IPS DF 6.9 (cell line): Measurements from ENCODE around the gene SP140L.
"Not testable (repeated sequence)": the region's sequence is repeated elsewhere in the genome, so short reads cannot be mapped to it uniquely, and the experiment has no call there.

Source experiments
- DNase-seq: peaks from one replicate; pipeline ENCODE4 v3.0.0-alpha.2; 2013; ENCODE audit warnings: low read depth, low spot score
- H3K27ac ChIP-seq: one replicate; pipeline ENCODE4 v1.5.1; 2013; ENCODE audit warnings: low read length, control low read depth
- H3K27me3 ChIP-seq: 2 replicates; pipeline ENCODE4 v1.6.1; 2013; ENCODE audit warnings: mild to moderate bottlenecking, low read length; ENCODE audit not compliant: control insufficient read depth, insufficient read depth
- H3K36me3 ChIP-seq: 2 replicates; pipeline ENCODE4 v1.6.1; 2013; ENCODE audit warnings: low read length; ENCODE audit not compliant: control insufficient read depth, insufficient read depth
- H3K4me1 ChIP-seq: 2 replicates; pipeline ENCODE4 v1.6.1; 2013; ENCODE audit warnings: low read length; ENCODE audit not compliant: control insufficient read depth, insufficient read depth
- H3K4me3 ChIP-seq: 2 replicates; pipeline ENCODE4 v1.5.1; 2013; ENCODE audit warnings: mild to moderate bottlenecking, low read length
- H3K9me3 ChIP-seq: 2 replicates; pipeline ENCODE4 v1.6.1; 2013; ENCODE audit warnings: low read length, inconsistent platforms; ENCODE audit not compliant: control insufficient read depth, insufficient read depth
- WGBS: extraction: QIAGEN DNeasy Blood & Tissue Kit; methylation state at CpG from one replicate; pipeline ENCODE4 v1.1.7; 2013; ENCODE audit warnings: mixed read lengths, missing lambda C conversion rate; ENCODE audit not compliant: insufficient read length, insufficient coverage; 5-methylcytosine and 5-hydroxymethylcytosine counted together

SP140L gene

DNA sequence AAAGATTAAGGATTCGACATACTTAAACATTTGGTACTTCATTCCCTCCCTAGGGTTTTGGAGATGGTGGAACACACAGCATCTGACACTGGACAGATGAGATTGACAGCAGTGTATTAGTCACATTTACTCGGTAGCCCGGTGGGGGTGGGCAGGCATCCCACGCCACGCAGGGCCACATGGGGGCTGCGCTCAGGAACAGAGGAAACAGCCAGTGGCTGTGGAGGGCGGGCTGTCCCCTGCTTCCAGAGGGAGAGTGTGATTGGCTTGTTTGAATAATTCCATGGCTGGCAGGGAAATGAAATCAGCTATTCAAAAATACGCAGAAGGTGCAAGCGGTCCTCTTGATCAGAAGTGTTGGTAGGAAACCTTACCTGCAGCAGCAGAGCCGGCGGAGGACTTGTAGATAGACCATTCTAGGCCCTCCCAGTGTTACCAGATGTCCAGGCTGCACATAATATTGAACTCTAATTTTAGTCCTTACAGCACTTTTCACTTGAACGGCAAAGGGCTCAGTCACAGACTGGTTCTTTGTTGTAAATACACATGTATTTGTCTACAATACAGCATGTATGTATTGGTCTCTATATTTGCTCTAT is 18.5 kb upstream of the SP140L start:
- no CpG with 5 or more reads among the region's 12 CpGs for whole genome bisulfite sequencing

DNA sequence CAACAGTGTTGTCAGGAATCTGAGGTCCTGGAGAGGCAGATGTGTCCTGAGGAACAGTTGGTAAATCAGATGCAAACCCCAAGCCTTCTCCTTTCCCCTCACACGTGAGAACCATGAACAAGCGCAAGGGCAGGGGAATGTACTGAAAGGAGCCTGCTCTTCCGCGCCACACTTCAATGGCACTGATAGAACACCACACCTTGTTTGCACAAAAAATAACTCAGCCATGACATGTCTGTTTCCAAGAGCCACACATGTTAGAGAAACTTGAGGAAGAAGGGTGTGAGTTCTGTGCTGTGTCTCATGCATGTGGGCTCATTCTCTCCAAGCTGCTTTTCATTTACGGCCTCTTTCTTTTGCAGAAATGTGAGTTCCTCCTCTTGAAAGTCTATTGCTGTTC is 16.2 kb upstream of the SP140L start:
- no CpG with 5 or more reads among the region's 5 CpGs for WGBS
- not testable (repeated sequence) for H3K27me3 ChIP-seq, H3K27ac ChIP-seq, H3K9me3 ChIP-seq, DNase-seq, H3K4me3 ChIP-seq, H3K36me3 ChIP-seq, H3K4me1 ChIP-seq

More for the DNA sequence above, 18.5 kb upstream of the SP140L start:
- Histone ChIP-seq H3K27me3 (no peaks in the 10 kb centered on the region), H3K4me1 (no peaks in the 10 kb centered on the region; the same call in 1 of the 2 replicates), H3K9me3 (no peaks in the 10 kb centered on the region; the same call in 1 of the 2 replicates), H3K27ac (no peak overlapping the region), H3K36me3 (no peaks in the 10 kb centered on the region), H3K4me3 (no peak overlapping the region)
- no peak for DNase-seq

DNA sequence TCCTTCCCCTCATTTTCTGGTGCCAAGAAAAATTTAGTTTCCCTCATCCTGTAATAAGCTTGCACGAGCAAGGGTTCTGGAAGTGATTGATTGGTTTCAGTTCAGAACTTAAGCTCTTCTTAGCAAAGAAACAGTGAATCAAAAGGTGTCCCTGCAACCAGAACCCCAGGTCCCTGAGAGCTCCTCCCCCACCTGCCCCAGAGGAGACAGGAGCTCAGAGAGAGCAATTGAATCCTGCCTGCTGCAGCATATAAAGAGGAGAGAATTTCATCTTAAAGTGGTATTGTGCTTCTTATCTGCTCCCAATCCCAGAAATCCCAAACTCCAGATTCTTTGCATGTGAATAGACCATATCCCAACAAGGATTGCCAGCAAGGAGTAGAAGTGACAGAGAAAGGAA is 15.4 kb upstream of the SP140L start:
- WGBS: no CpG with 5 or more reads among the region's 1 CpG
- not testable (repeated sequence) for DNase-seq, H3K4me1 ChIP-seq, H3K27me3 ChIP-seq, H3K9me3 ChIP-seq, H3K36me3 ChIP-seq, H3K4me3 ChIP-seq, H3K27ac ChIP-seq

DNA sequence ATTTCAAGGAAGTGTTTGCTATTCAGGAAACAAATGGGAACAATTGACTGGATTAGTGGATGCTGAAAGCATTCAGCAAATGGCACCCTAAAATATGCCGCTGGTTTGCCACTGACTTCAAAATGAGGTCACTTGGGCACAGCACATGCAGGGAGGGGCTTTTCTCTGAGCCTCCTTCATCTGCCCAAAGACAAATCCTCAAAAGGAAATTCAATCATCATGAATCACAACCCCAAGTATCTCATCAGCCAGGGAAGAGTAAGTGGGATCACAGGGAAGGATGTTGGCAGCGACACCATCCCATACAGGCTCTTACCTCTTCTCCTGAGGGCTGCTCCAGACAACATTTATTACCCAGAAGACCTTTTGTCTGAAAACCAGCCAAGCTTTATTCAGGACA is 14.4 kb upstream of the SP140L start:
- Histone ChIP-seq H3K27ac (no peak overlapping the region), H3K4me1 (no peaks in the 10 kb centered on the region; the same call in 1 of the 2 replicates), H3K4me3 (no peak overlapping the region), H3K9me3 (no peaks in the 10 kb centered on the region; the same call in 1 of the 2 replicates), H3K36me3 (no peaks in the 10 kb centered on the region), H3K27me3 (no peaks in the 10 kb centered on the region)
- DNase-seq: no peak
- WGBS: no CpG with 5 or more reads among the region's 2 CpGs

DNA sequence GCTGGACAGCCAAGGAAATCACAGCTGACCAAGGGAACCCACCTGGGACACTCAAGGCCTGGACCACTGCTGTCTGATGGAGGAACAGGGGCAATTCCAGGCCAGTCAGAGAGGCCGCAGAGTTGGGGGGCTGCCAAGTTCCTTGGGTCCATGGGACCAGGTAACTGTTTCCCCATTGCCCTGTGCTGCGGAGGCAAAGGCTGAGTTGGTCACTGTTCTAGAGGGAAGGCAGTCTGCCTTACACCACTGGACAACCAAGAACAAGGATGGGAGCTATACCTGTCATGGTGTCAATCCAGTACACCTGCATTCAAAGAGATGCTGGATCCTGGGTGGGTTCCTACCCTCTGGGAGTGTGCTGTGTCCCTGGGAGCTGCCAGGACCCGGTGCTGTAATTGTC is 9.6 kb upstream of the SP140L start:
- H3K27me3 ChIP-seq: no peaks in the 10 kb centered on the region

DNA sequence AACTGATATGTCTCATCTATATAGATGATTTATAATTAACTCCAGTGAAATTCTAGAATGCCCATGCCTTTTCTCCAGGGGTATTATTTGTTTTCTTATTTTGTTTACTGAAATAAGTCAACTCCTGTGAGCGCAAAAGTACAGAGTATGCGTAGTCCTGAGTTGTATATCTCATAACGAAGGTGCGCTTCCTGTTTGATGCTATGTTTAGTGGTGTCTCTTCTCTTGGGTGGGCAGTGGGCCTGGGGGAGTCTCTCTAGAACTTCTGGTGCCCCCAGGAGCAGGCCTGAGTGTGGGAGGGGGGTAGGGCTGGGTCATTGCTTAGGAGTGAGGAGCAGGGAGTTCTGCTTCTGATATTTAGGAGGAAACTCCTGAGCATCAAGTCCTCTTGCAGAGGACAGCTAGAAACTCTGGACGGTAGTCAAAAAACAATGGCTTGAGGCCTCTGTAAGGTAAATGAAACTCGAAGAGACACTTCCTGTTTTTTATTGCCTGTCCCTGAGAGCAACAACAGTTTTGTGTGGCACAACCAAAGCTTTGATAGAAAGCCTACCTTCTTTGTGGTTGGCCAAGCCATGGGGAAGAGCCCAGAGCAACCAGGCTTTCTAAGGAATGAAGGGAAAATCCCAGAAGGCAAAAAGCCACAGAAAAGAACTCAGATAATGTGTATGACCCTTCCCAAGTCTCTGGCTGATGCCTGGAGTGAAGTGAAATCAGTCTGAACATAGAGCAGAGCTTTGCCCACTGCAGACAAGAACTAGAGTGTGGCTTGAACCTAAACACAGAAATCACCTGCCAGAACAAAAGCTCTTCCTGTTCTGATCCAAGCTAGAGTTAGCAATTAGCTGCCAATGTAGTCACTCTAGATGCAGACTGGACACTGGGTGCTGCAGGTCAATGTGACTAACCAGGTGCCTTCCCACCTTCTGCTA is 8.5 kb upstream of the SP140L start:
- no CpG with 5 or more reads among the region's 6 CpGs for WGBS
- H3K4me3 ChIP-seq: no peak overlapping the region
- no peaks in the 10 kb centered on the region; the same call in 1 of the 2 replicates for H3K9me3 ChIP-seq
- H3K4me1 ChIP-seq: no peaks in the 10 kb centered on the region
- H3K27me3 ChIP-seq: no peaks in the 10 kb centered on the region
- no peak for DNase-seq
- no peaks in the 10 kb centered on the region for H3K36me3 ChIP-seq
- H3K27ac ChIP-seq: no peak overlapping the region

More for the DNA sequence above, 9.6 kb upstream of the SP140L start:
- H3K4me3 ChIP-seq: no peak overlapping the region
- H3K27ac ChIP-seq: no peak overlapping the region
- no peak for DNase-seq
- no peaks in the 10 kb centered on the region; the same call in 1 of the 2 replicates for H3K4me1 ChIP-seq
- H3K9me3 ChIP-seq: no peaks in the 10 kb centered on the region
- no CpG with 5 or more reads among the region's 3 CpGs for WGBS
- no peaks in the 10 kb centered on the region for H3K36me3 ChIP-seq

DNA sequence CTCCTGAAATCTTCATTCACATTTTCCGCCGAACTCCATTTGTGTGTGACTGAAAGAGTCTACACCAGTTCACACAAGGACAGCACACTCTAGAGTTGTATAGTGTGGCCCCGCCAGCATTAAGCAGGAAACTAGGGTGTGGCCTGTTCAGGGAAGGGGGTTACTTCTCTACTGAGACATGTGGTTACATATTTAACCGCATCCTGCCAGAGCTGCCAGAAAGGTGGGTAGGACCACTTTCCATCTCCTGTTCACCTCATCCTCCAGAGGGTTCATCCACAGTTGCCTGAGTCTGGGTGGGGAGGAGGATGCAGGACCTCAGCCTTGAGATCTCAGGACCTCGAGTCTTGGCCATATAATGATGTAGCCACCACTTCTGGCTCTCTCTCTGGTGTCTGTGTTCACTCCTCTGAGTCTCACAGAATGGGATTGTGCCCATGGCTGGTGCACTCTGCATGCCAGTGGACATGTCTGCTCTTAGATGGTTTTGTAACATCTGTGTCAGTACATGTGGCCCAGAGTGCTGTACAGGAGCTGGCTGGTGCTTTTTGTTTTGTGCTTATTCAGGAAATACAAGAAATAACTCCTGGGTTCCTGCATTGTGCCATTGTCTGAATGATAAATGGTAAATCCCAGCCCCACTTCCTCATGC is 7.7 kb upstream of the SP140L start:
- Histone ChIP-seq H3K4me1 (no peaks in the 10 kb centered on the region), H3K9me3 (no peaks in the 10 kb centered on the region; the same call in 1 of the 2 replicates), H3K36me3 (no peaks in the 10 kb centered on the region), H3K4me3 (no peak overlapping the region), H3K27me3 (no peaks in the 10 kb centered on the region), H3K27ac (no peak overlapping the region)
- WGBS: no CpG with 5 or more reads among the region's 5 CpGs
- no peak for DNase-seq

DNA sequence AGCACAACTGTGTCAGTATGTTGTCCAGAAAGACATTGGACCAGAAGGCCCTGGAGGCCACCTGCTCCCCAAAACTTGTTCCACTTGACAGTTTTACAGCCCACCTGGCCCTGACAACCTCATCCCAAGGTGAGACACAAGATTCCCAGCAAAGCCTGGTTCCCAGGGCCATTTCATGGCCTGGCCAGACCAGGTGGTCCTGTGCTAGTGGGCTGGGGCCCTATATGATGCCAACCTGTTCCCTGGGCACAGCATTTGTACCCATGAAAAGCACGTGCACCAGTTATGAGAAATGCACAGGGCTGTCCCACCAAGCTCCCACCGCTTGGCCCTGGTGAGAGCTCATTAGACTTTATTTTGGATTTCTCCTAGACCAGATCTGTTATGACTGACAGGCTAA is 6.0 kb upstream of the SP140L start:
- no peaks in the 10 kb centered on the region; the same call in 1 of the 2 replicates for H3K9me3 ChIP-seq
- no peak overlapping the region for H3K27ac ChIP-seq
- no peak for DNase-seq
- no peaks in the 10 kb centered on the region for H3K27me3 ChIP-seq
- no peaks in the 10 kb centered on the region for H3K4me1 ChIP-seq
- WGBS: no CpG with 5 or more reads among the region's 2 CpGs
- H3K36me3 ChIP-seq: no peaks in the 10 kb centered on the region
- no peak overlapping the region for H3K4me3 ChIP-seq

DNA sequence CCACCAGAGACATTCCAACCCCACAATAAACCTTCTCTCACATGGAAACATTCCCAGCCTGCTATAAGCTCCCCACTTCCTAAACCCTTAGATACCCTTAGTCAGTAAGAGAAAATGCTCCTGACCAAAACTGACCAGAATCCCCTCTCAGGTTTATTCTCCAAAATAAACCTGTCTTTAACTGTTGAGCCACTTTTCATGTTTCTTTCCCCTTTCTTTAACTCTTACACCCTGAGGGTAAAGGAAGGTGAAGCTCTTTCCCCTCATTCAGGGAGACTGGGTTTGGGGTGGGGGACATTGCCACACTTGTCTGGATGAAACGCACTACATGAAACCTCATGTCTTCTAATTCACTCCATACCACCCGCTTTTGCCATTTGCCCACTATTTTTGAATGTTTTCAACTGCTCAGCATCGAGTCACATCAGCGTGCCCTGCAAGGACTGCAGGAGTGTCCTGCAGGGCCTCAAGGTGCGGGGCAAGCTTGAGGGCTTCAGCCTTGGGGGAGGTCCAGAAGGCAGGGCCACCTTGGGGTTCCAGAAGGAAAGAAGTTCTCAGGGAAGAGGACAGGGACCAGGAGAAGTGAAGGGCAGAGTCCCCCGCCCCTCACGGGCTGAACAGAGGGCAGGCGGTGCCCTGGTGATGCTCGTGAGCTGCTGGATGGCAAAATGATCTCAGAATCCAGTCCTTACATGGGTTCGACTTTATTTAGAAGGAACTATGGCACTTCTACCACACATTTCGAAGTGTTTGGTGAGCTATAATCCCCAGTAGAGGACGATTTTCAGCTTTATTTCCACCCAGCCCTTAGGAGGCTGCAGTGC is 4.2 kb upstream of the SP140L start:
- H3K4me3 ChIP-seq: no peak overlapping the region
- DNase-seq: no peak
- H3K27ac ChIP-seq: no peak overlapping the region
- H3K4me1 ChIP-seq: no peaks in the 10 kb centered on the region
- H3K27me3 ChIP-seq: no peaks in the 10 kb centered on the region
- H3K36me3 ChIP-seq: no peaks in the 10 kb centered on the region
- WGBS: no CpG with 5 or more reads among the region's 12 CpGs
- no peaks in the 10 kb centered on the region; the same call in 1 of the 2 replicates for H3K9me3 ChIP-seq
